H9 (cell line): ENCODE data around the gene TERT. TPM values are rescaled to one million over a fixed set of nuclear protein-coding genes. Genes with fewer than 3 reads are reported as not detected.

Experiments
- DNase-seq: peaks from one replicate; pipeline ENCODE4 v3.0.0-alpha.2; 2017
- H2AFZ ChIP-seq: one replicate; pipeline ENCODE4 v1.6.1; 2013; ENCODE audit warnings: mild to moderate bottlenecking, low read length, control low read depth, moderate library complexity
- H2AK5ac ChIP-seq: 2 replicates; pipeline ENCODE4 v1.6.1; 2013; ENCODE audit warnings: low read length, control low read depth, mixed read lengths; ENCODE audit not compliant: insufficient read length
- H2BK120ac ChIP-seq: one replicate; pipeline ENCODE4 v1.6.1; 2013; ENCODE audit warnings: low read depth, mild to moderate bottlenecking, low read length, control low read depth, inconsistent platforms; ENCODE audit not compliant: poor library complexity, severe bottlenecking
- H2BK12ac ChIP-seq: 2 replicates; pipeline ENCODE4 v1.6.1; 2013; ENCODE audit warnings: low read length, control low read depth, mixed read lengths, low read depth; ENCODE audit not compliant: insufficient read length
- H2BK15ac ChIP-seq: 2 replicates; pipeline ENCODE4 v1.6.1; 2013; ENCODE audit warnings: low read depth, low read length, control low read depth
- H2BK20ac ChIP-seq: one replicate; pipeline ENCODE4 v1.6.1; 2013; ENCODE audit warnings: low read depth, mild to moderate bottlenecking, low read length, control low read depth, inconsistent platforms; ENCODE audit not compliant: poor library complexity, severe bottlenecking
- H2BK5ac ChIP-seq: 2 replicates; pipeline ENCODE4 v1.6.1; 2013; ENCODE audit warnings: low read length, control low read depth, mixed read lengths; ENCODE audit not compliant: insufficient read length
- H3K14ac ChIP-seq: 2 replicates; pipeline ENCODE4 v1.6.1; 2013; ENCODE audit warnings: low read length, control low read depth; ENCODE audit not compliant: insufficient read depth
- H3K18ac ChIP-seq: 2 replicates; pipeline ENCODE4 v1.6.1; 2013; ENCODE audit warnings: low read depth, mild to moderate bottlenecking, mixed read lengths, low read length, control low read depth; ENCODE audit not compliant: insufficient read length
- H3K23ac ChIP-seq: 2 replicates; pipeline ENCODE4 v1.6.1; 2013; ENCODE audit warnings: low read length, control low read depth, mixed read lengths, low read depth; ENCODE audit not compliant: insufficient read length
- H3K23me2 ChIP-seq: 2 replicates; pipeline ENCODE4 v1.6.1; 2013; ENCODE audit warnings: low read depth, mild to moderate bottlenecking, mixed read lengths, low read length, control low read depth; ENCODE audit not compliant: insufficient read length, poor library complexity, severe bottlenecking
- H3K27ac ChIP-seq: 2 replicates; pipeline ENCODE4 v1.5.1; 2013; ENCODE audit warnings: low read length, control low read depth, mixed read lengths, low read depth; ENCODE audit not compliant: insufficient read length
- H3K27me3 ChIP-seq: 2 replicates; pipeline ENCODE4 v1.6.1; 2013; ENCODE audit warnings: low read length, control low read depth, inconsistent platforms; ENCODE audit not compliant: insufficient read depth
- H3K4ac ChIP-seq: 2 replicates; pipeline ENCODE4 v1.6.1; 2013; ENCODE audit warnings: low read depth, mild to moderate bottlenecking, control low read depth, inconsistent platforms, low read length, moderate library complexity
- H3K4me1 ChIP-seq: 2 replicates; pipeline ENCODE4 v1.6.1; 2013; ENCODE audit warnings: low read length, control low read depth, inconsistent platforms; ENCODE audit not compliant: insufficient read depth
- H3K4me2 ChIP-seq: 2 replicates; pipeline ENCODE4 v1.6.1; 2013; ENCODE audit warnings: low read length, control low read depth, mixed read lengths; ENCODE audit not compliant: insufficient read length, insufficient read depth
- H3K56ac ChIP-seq: 2 replicates; pipeline ENCODE4 v1.6.1; 2013; ENCODE audit warnings: low read depth, mild to moderate bottlenecking, mixed read lengths, low read length, control low read depth; ENCODE audit not compliant: insufficient read length
- H3K79me1 ChIP-seq: 2 replicates; pipeline ENCODE4 v1.6.1; 2013; ENCODE audit warnings: low read depth, mild to moderate bottlenecking, moderate library complexity, low read length, control low read depth, inconsistent platforms; ENCODE audit not compliant: insufficient read depth, poor library complexity, severe bottlenecking
- H3K79me2 ChIP-seq: 2 replicates; pipeline ENCODE4 v1.6.1; 2013; ENCODE audit warnings: low read length, control low read depth, inconsistent platforms; ENCODE audit not compliant: insufficient read depth
- H3K9ac ChIP-seq: 2 replicates; pipeline ENCODE4 v1.6.1; 2013; ENCODE audit warnings: low read length, control low read depth, mixed read lengths; ENCODE audit not compliant: insufficient read length; ENCODE audit errors: extremely low read depth
- H3K9me3 ChIP-seq: one replicate; pipeline ENCODE4 v1.6.1; 2013; ENCODE audit warnings: low read depth, low read length, inconsistent platforms; ENCODE audit not compliant: control insufficient read depth
- H3T11ph ChIP-seq: one replicate; pipeline ENCODE4 v1.6.1; 2013; ENCODE audit warnings: mild to moderate bottlenecking, low read length, control low read depth, inconsistent platforms
- H4K20me1 ChIP-seq: one replicate; pipeline ENCODE4 v1.6.1; 2013; ENCODE audit not compliant: control insufficient read depth, insufficient read length, insufficient read depth
- H4K5ac ChIP-seq: 2 replicates; pipeline ENCODE4 v1.6.1; 2013; ENCODE audit warnings: low read depth, mild to moderate bottlenecking, mixed read lengths, low read length, control low read depth; ENCODE audit not compliant: insufficient read length
- H4K8ac ChIP-seq: replicated peaks from 2 replicates; pipeline ENCODE4 v1.6.1; 2013; ENCODE audit warnings: low read length, control low read depth, mixed read lengths, low read depth; ENCODE audit not compliant: insufficient read length
- H4K91ac ChIP-seq: 2 replicates; pipeline ENCODE4 v1.6.1; 2013; ENCODE audit warnings: low read depth, mild to moderate bottlenecking, moderate library complexity, mixed read lengths, low read length, control low read depth; ENCODE audit not compliant: insufficient read length
- H3K27ac Mint-ChIP-seq, 3 experiments: 2 replicates in 2 of 3; 3 replicates in 1 of 3; pipeline ENCODE4 v1.8.0; 2020 to 2021; ENCODE audit warnings: mixed read lengths in 3 of 3, mild to moderate bottlenecking in 1 of 3, moderate library complexity in 1 of 3
- H3K27me3 Mint-ChIP-seq: 2 replicates; pipeline ENCODE4 v1.8.0; 2021; ENCODE audit warnings: low read depth, mild to moderate bottlenecking, moderate library complexity, mixed read lengths
- H3K36me3 Mint-ChIP-seq, 3 experiments: 2 replicates in 2 of 3; 3 replicates in 1 of 3; pipeline ENCODE4 v1.8.0; 2020 to 2021; ENCODE audit warnings: low read depth in 3 of 3, mixed read lengths in 3 of 3; ENCODE audit not compliant: insufficient read depth in 1 of 3
- H3K4me1 Mint-ChIP-seq, 2 experiments: 2 replicates each; pipeline ENCODE4 v1.8.0; 2020; ENCODE audit warnings: mixed read lengths in 2 of 2
- H3K4me3 Mint-ChIP-seq, 2 experiments: 2 replicates in 1 of 2; 3 replicates in 1 of 2; pipeline ENCODE4 v1.8.0; 2020 to 2021; ENCODE audit warnings: mild to moderate bottlenecking in 2 of 2, mixed read lengths in 2 of 2, moderate library complexity in 1 of 2
- H3K9me3 Mint-ChIP-seq, 2 experiments: 2 replicates in 1 of 2; 3 replicates in 1 of 2; pipeline ENCODE4 v1.8.0; 2020; ENCODE audit warnings: mild to moderate bottlenecking in 2 of 2, mixed read lengths in 2 of 2, moderate library complexity in 1 of 2
- WGBS: extraction: QIAGEN DNeasy Blood & Tissue Kit; methylation state at CpG from one replicate; pipeline ENCODE4 v1.1.7; 2013; ENCODE audit warnings: missing lambda C conversion rate, low lambda C conversion rate, mixed read lengths; ENCODE audit not compliant: insufficient read length; ENCODE audit errors: extremely low coverage; 5-methylcytosine and 5-hydroxymethylcytosine counted together
- total RNA-seq: library from RNA; stranded (reverse); gene quantifications from 2 replicates; pipeline ENCODE4 v1.2.1, GENCODE V29; 2021
- TF ChIP-seq, protein P1 (sequence below): fragments of 200-600 bp; sonication (generic); conservative IDR thresholded peaks from 3 replicates; pipeline ENCODE4 v1.8.0; 2021; ENCODE audit warnings: antibody characterized with exemption, mild to moderate bottlenecking

TERT gene
- total RNA-seq, 1 experiment from 2014 or later, result 15.5 TPM

DNA sequence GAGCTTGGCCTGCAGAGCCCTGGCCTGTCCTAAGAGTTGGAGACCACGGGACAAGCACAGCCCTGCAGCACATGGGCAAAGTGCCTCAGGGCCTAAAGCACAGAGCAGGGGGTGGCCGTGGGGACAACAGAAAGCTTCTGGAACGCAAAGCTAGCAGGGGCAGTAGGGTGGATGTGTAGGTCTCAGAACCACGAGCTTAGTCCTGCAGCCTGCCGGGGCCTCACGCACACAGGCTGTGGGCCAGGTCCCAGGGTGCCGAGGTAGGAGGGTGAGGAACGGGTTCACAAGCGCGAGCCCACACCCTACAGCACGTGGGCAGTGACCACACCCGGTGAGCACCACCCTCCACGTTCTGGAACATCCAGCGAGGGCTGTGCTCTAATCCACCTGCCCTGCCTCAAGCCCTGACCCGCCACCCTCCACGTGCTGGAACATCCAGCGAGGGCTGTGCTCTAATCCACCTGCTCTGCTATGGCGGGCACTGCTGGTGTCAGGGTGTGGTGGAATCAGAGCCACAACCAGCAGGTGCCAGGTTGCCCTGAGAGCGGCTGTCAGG, 40.8 kb upstream of the TERT start:
- Histone ChIP-seq H3K14ac (no peak overlapping the region; the same call in 1 of the 2 replicates), H4K91ac (no peak overlapping the region), H3K79me2 (no peaks in the 10 kb centered on the region), H3K23me2 (no peaks in the 10 kb centered on the region), H3K9ac (no peak overlapping the region), H3K4me2 (no peak overlapping the region), H3K4ac (no peak overlapping the region), H2BK15ac (no peak overlapping the region), H2BK5ac (no peak overlapping the region), H3K56ac (no peak overlapping the region), H2BK20ac (no peak overlapping the region), H3K9me3 (no peaks in the 10 kb centered on the region), H4K5ac (no peak overlapping the region), H2BK12ac (no peak overlapping the region), H3T11ph (no peak overlapping the region), H3K18ac (no peak overlapping the region), H4K20me1 (no peaks in the 10 kb centered on the region), H3K27me3 (no peaks in the 10 kb centered on the region), H3K4me1 (no peaks in the 10 kb centered on the region), H3K27ac (no peak overlapping the region), H3K79me1 (no peaks in the 10 kb centered on the region), H2AK5ac (no peak overlapping the region), H2AFZ (no peak overlapping the region), H2BK120ac (no peak overlapping the region), H4K8ac (no peak overlapping the region), H3K23ac (no peak overlapping the region)
- TF ChIP-seq, protein P1, sequence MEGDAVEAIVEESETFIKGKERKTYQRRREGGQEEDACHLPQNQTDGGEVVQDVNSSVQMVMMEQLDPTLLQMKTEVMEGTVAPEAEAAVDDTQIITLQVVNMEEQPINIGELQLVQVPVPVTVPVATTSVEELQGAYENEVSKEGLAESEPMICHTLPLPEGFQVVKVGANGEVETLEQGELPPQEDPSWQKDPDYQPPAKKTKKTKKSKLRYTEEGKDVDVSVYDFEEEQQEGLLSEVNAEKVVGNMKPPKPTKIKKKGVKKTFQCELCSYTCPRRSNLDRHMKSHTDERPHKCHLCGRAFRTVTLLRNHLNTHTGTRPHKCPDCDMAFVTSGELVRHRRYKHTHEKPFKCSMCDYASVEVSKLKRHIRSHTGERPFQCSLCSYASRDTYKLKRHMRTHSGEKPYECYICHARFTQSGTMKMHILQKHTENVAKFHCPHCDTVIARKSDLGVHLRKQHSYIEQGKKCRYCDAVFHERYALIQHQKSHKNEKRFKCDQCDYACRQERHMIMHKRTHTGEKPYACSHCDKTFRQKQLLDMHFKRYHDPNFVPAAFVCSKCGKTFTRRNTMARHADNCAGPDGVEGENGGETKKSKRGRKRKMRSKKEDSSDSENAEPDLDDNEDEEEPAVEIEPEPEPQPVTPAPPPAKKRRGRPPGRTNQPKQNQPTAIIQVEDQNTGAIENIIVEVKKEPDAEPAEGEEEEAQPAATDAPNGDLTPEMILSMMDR, result no peak
- Mint-ChIP-seq H3K27ac (no peak overlapping the region), H3K4me1 (no peaks in the 10 kb centered on the region), H3K27me3 (no peaks in the 10 kb centered on the region), H3K9me3 (no peaks in the 10 kb centered on the region), H3K4me3 (no peak overlapping the region), H3K36me3 (peaks cover 58 to 85% (median 84%) of the 10 kb centered on the region in 3 experiments)
- DNase-seq, result no peak
- no CpG with 5 or more reads among the region's 19 CpGs for WGBS
